Mesothelial cell of epicardium (in vitro differentiated cells): Measurements from ENCODE around the gene CATSPER3. TPM values are rescaled to one million over a fixed set of nuclear protein-coding genes. Genes with fewer than 3 reads are reported as not detected.
A peak's percentile ranks its signal among the peaks of the same experiment; 100 is the strongest.

ENCODE experiments used
- DNase-seq, 2 experiments: peaks; one replicate each; pipeline ENCODE4 v3.0.0; 2021; ENCODE audit warnings: low spot score in 2 of 2; ENCODE audit not compliant: unreplicated experiment in 2 of 2
- H3K27ac Mint-ChIP-seq: 2 replicates; pipeline ENCODE4 v1.8.0; 2021; ENCODE audit warnings: mixed read lengths
- H3K27me3 Mint-ChIP-seq: 2 replicates; pipeline ENCODE4 v1.8.0; 2021; ENCODE audit warnings: low read depth, mixed read lengths
- H3K36me3 Mint-ChIP-seq: 2 replicates; pipeline ENCODE4 v1.8.0; 2021; ENCODE audit warnings: mixed read lengths
- H3K4me1 Mint-ChIP-seq: 2 replicates; pipeline ENCODE4 v1.8.0; 2021; ENCODE audit warnings: mixed read lengths
- H3K4me3 Mint-ChIP-seq: 2 replicates; pipeline ENCODE4 v1.8.0; 2021; ENCODE audit warnings: mild to moderate bottlenecking, moderate library complexity, mixed read lengths
- H3K9me3 Mint-ChIP-seq: 2 replicates; pipeline ENCODE4 v1.8.0; 2021; ENCODE audit warnings: mixed read lengths
- CTCF ChIP-seq: fragments of 200-600 bp; sonication (generic); IDR thresholded peaks from one replicate; pipeline ENCODE4 v1.5.0; 2021; ENCODE audit warnings: antibody characterized with exemption; ENCODE audit not compliant: unreplicated experiment
- microRNA-seq: library from miRNA; unstranded; fragments of <30 nt; microRNA quantifications from one replicate; pipeline ENCODE4 v1.2.0, GENCODE V29; 2021; ENCODE audit warnings: inconsistent platforms, mixed read lengths
- total RNA-seq: library from RNA; stranded (reverse); gene quantifications from 3 replicates; pipeline ENCODE4 v1.2.1, GENCODE V29; 2021

Gene CATSPER3
- total RNA-seq, 1 donor from 2014 or later, result 1.5 TPM

- no peak overlapping the region for H3K4me3 Mint-ChIP-seq
- peak overlapping the region; percentile 16 for H3K27ac Mint-ChIP-seq
- H3K9me3 Mint-ChIP-seq, result no peaks in the 10 kb centered on the region
- H3K4me1 Mint-ChIP-seq, result peaks cover 10% of the 10 kb centered on the region
- TF ChIP-seq CTCF, result no peak
- no peak for DNase-seq
- peaks cover 89% of the 10 kb centered on the region for H3K27me3 Mint-ChIP-seq
- no peaks in the 10 kb centered on the region for H3K36me3 Mint-ChIP-seq
Observed at GRCh38 chr5:135058331-135058732, 90.6 kb downstream of the CATSPER3 start.

GRCh38 chr5:135059000-135059923, 91.6 kb downstream of the CATSPER3 start:
- H3K36me3 Mint-ChIP-seq, result no peaks in the 10 kb centered on the region
- H3K27ac Mint-ChIP-seq, result no peak overlapping the region
- TF ChIP-seq CTCF, result no peak
- no peak for DNase-seq
- H3K4me3 Mint-ChIP-seq, result no peak overlapping the region
- peaks cover 86% of the 10 kb centered on the region for H3K27me3 Mint-ChIP-seq
- peaks cover 5% of the 10 kb centered on the region for H3K4me1 Mint-ChIP-seq
- no peaks in the 10 kb centered on the region for H3K9me3 Mint-ChIP-seq

- Mint-ChIP-seq H3K4me3 (no peak overlapping the region), H3K27ac (no peak overlapping the region), H3K4me1 (peaks cover 5% of the 10 kb centered on the region), H3K36me3 (no peaks in the 10 kb centered on the region), H3K27me3 (peaks cover 86% of the 10 kb centered on the region), H3K9me3 (no peaks in the 10 kb centered on the region)
- TF ChIP-seq CTCF, result no peak
- DNase-seq, result no peak
Observed at GRCh38 chr5:135060021-135060420, 92.3 kb downstream of the CATSPER3 start.

GRCh38 chr5:135061001-135061400, 93.3 kb downstream of the CATSPER3 start:
- Mint-ChIP-seq H3K27me3 (peaks cover 82% of the 10 kb centered on the region), H3K9me3 (no peaks in the 10 kb centered on the region), H3K4me3 (no peak overlapping the region), H3K4me1 (peaks cover 5% of the 10 kb centered on the region), H3K36me3 (no peaks in the 10 kb centered on the region), H3K27ac (no peak overlapping the region)
- no peak for DNase-seq
- TF ChIP-seq CTCF, result no peak

Small RNA genes within 50 kb of the gene (microRNA-seq; reads per million reads assigned to microRNA genes)
- not detected for gene MIR4461

Other genes starting within 250 kb of the CATSPER3 start
- 48.8 to 55.8 TPM (median 49.2 TPM) in 3 replicates for gene CAMLG, start 229.4 kb upstream of the CATSPER3 start, total RNA-seq
- 61.3 to 64.9 TPM (median 61.7 TPM) in 3 replicates for gene DDX46, start 209.1 kb upstream of the CATSPER3 start, total RNA-seq
- 75.4 to 85.4 TPM (median 83.4 TPM) in 3 replicates for gene C5orf24, start 121.9 kb upstream of the CATSPER3 start, total RNA-seq
- 46.3 to 51.6 TPM (median 48.9 TPM) in 3 replicates for gene TXNDC15, start 93.5 kb upstream of the CATSPER3 start, total RNA-seq
- gene PCBD2, start 62.8 kb upstream of the CATSPER3 start, total RNA-seq, result 15.7 to 18.5 TPM (median 15.9 TPM) in 3 replicates
- 80.2 to 89.6 TPM (median 88.0 TPM) in 3 replicates for gene PITX1, start 66.3 kb downstream of the CATSPER3 start, total RNA-seq